ENCODE measurements around the gene SYNGR1.
"Not testable (repeated sequence)": the region's sequence is repeated elsewhere in the genome, so short reads cannot be mapped to it uniquely, and the experiment has no call there.

DNA sequence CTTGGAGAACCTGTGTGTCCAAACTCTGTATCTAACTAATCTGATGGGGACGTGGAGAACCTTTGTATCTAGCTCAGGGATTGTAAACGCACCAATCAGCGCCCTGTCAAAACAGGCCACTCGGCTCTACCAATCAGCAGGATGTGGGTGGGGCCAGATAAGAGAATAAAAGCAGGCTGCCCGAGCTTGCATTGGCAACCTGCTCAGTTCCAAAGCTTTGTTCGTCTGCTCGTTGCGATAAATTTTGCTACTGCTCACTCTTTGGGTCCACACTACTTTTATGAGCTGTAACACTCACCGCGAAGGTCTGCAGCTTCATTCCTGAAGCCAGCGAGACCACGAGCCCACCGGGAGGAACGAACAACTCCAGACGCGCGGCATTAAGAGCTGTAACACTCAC, 8.4 kb downstream of the SYNGR1 start:
- TF ChIP-seq POLR2A (IDR thresholded peaks at IDR 0.05) = not testable (repeated sequence)
- TF ChIP-seq, protein P1, sequence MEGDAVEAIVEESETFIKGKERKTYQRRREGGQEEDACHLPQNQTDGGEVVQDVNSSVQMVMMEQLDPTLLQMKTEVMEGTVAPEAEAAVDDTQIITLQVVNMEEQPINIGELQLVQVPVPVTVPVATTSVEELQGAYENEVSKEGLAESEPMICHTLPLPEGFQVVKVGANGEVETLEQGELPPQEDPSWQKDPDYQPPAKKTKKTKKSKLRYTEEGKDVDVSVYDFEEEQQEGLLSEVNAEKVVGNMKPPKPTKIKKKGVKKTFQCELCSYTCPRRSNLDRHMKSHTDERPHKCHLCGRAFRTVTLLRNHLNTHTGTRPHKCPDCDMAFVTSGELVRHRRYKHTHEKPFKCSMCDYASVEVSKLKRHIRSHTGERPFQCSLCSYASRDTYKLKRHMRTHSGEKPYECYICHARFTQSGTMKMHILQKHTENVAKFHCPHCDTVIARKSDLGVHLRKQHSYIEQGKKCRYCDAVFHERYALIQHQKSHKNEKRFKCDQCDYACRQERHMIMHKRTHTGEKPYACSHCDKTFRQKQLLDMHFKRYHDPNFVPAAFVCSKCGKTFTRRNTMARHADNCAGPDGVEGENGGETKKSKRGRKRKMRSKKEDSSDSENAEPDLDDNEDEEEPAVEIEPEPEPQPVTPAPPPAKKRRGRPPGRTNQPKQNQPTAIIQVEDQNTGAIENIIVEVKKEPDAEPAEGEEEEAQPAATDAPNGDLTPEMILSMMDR (IDR thresholded peaks at IDR 0.05) = not testable (repeated sequence)

Measured in esophagus squamous epithelium (tissue), 4 donors.